ENCODE measurements around the gene PLXNB3.

The PLXNB3 gene

GRCh38 chrX:153784325-153784967 is 20.4 kb downstream of the PLXNB3 start:
- Histone ChIP-seq H2AFZ (no peak overlapping the region), H3K27ac (no peak overlapping the region), H3K9me3 (ENCODE audit: control insufficient read depth, low read length) (no peaks in the 10 kb centered on the region), H3K4me2 (ENCODE audit: low read length) (no peak overlapping the region), H3K27me3 (ENCODE audit: control insufficient read depth, insufficient read depth, low read length) (no peaks in the 10 kb centered on the region), H3K79me2 (no peaks in the 10 kb centered on the region), H3K9ac (no peak overlapping the region), H3K36me3 (ENCODE audit: control insufficient read depth, insufficient read depth, low read length) (no peaks in the 10 kb centered on the region), H3K4me3 (ENCODE audit: low read depth, low read length) (no peak overlapping the region), H3K4me1 (no peaks in the 10 kb centered on the region)
- TF ChIP-seq, protein P1, sequence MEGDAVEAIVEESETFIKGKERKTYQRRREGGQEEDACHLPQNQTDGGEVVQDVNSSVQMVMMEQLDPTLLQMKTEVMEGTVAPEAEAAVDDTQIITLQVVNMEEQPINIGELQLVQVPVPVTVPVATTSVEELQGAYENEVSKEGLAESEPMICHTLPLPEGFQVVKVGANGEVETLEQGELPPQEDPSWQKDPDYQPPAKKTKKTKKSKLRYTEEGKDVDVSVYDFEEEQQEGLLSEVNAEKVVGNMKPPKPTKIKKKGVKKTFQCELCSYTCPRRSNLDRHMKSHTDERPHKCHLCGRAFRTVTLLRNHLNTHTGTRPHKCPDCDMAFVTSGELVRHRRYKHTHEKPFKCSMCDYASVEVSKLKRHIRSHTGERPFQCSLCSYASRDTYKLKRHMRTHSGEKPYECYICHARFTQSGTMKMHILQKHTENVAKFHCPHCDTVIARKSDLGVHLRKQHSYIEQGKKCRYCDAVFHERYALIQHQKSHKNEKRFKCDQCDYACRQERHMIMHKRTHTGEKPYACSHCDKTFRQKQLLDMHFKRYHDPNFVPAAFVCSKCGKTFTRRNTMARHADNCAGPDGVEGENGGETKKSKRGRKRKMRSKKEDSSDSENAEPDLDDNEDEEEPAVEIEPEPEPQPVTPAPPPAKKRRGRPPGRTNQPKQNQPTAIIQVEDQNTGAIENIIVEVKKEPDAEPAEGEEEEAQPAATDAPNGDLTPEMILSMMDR (IDR thresholded peaks at IDR 0.05) = no peak

GRCh38 chrX:153786669-153787068 is 22.6 kb downstream of the PLXNB3 start:
- Histone ChIP-seq H3K36me3 (ENCODE audit: control insufficient read depth, insufficient read depth, low read length) (no peaks in the 10 kb centered on the region), H3K9me3 (ENCODE audit: control insufficient read depth, low read length) (no peaks in the 10 kb centered on the region)

DNA sequence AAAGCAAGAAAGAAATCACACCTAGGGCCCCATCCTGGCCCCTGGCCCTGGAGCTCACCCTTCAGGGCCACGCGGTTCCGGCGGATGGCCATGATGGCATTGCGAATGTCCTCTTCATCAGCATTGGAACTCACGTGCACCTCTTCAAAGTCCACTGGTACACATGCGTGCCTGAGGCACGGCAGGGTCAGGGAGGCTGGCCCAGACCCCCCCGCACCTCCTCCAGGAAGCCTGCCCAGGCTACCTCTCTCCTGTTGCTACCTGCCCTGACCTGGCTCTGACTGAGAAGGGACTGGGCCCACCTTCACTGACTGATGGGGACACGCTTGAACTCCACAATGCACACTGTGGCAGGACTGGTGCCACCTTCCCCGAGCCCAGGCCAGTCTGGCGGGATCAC is 25.6 kb downstream of the PLXNB3 start:
- Histone ChIP-seq H2AFZ (no peak overlapping the region), H3K4me1 (no peaks in the 10 kb centered on the region), H3K27ac (no peak overlapping the region), H3K27me3 (ENCODE audit: control insufficient read depth, insufficient read depth, low read length) (no peaks in the 10 kb centered on the region), H3K79me2 (peaks cover 18% of the 10 kb centered on the region), H3K36me3 (ENCODE audit: control insufficient read depth, insufficient read depth, low read length) (no peaks in the 10 kb centered on the region), H3K4me3 (ENCODE audit: low read depth, low read length) (no peak overlapping the region), H3K9me3 (ENCODE audit: control insufficient read depth, low read length) (no peaks in the 10 kb centered on the region), H3K4me2 (ENCODE audit: low read length) (no peak overlapping the region), H3K9ac (no peak overlapping the region)
- TF ChIP-seq, protein P1 (IDR thresholded peaks at IDR 0.05) = no peak

More at GRCh38 chrX:153786669-153787068, 22.6 kb downstream of the PLXNB3 start:
- no peak overlapping the region for H3K4me2 ChIP-seq (ENCODE audit: low read length)
- TF ChIP-seq, protein P1 (IDR thresholded peaks at IDR 0.05) = no peak
- no peak overlapping the region for H3K9ac ChIP-seq
- no peak overlapping the region for H2AFZ ChIP-seq
- no peaks in the 10 kb centered on the region for H3K27me3 ChIP-seq (ENCODE audit: control insufficient read depth, insufficient read depth, low read length)
- H3K4me1 ChIP-seq = no peaks in the 10 kb centered on the region
- H3K79me2 ChIP-seq = peaks cover 6% of the 10 kb centered on the region
- no peak overlapping the region for H3K4me3 ChIP-seq (ENCODE audit: low read depth, low read length)
- H3K27ac ChIP-seq = no peak overlapping the region

GRCh38 chrX:153791104-153791852 is 27.2 kb downstream of the PLXNB3 start:
- H3K79me2 ChIP-seq = peaks cover 18% of the 10 kb centered on the region
- TF ChIP-seq, protein P1 (IDR thresholded peaks at IDR 0.05) = no peak
- no peaks in the 10 kb centered on the region for H3K9me3 ChIP-seq (ENCODE audit: control insufficient read depth, low read length)
- no peak overlapping the region for H3K9ac ChIP-seq
- H3K36me3 ChIP-seq (ENCODE audit: control insufficient read depth, insufficient read depth, low read length) = no peaks in the 10 kb centered on the region
- no peaks in the 10 kb centered on the region for H3K27me3 ChIP-seq (ENCODE audit: control insufficient read depth, insufficient read depth, low read length)
- H2AFZ ChIP-seq = no peak overlapping the region
- H3K4me2 ChIP-seq (ENCODE audit: low read length) = no peak overlapping the region
- no peak overlapping the region for H3K27ac ChIP-seq
- no peak overlapping the region for H3K4me3 ChIP-seq (ENCODE audit: low read depth, low read length)
- no peaks in the 10 kb centered on the region for H3K4me1 ChIP-seq

Data from parathyroid adenoma (tissue), 2 donors.